Parathyroid adenoma (tissue), 2 donors: Measurements from ENCODE around the gene TRIM8.

Experiments
- H2AFZ ChIP-seq: fragments of 300-600 bp; sonication (generic); one replicate; pipeline ENCODE4 v1.7.0; 2017; ENCODE audit warnings: antibody characterized with exemption, mild to moderate bottlenecking
- H3K27ac ChIP-seq: fragments of 300-600 bp; sonication (generic); one replicate; pipeline ENCODE4 v1.7.0; 2017
- H3K27me3 ChIP-seq: fragments of 300-600 bp; sonication (generic); one replicate; pipeline ENCODE4 v1.7.0; 2017; ENCODE audit warnings: low read length; ENCODE audit not compliant: control insufficient read depth, insufficient read depth
- H3K36me3 ChIP-seq: fragments of 300-600 bp; sonication (generic); one replicate; pipeline ENCODE4 v1.7.0; 2017; ENCODE audit warnings: low read length; ENCODE audit not compliant: control insufficient read depth, insufficient read depth
- H3K4me1 ChIP-seq: fragments of 300-600 bp; sonication (generic); one replicate; pipeline ENCODE4 v1.7.0; 2017; ENCODE audit warnings: control low read depth
- H3K4me2 ChIP-seq: fragments of 300-600 bp; sonication (generic); one replicate; pipeline ENCODE4 v1.7.0; 2017; ENCODE audit warnings: low read length
- H3K4me3 ChIP-seq: fragments of 300-600 bp; sonication (generic); one replicate; pipeline ENCODE4 v1.7.0; 2017; ENCODE audit warnings: low read depth, low read length
- H3K79me2 ChIP-seq: fragments of 300-600 bp; sonication (generic); one replicate; pipeline ENCODE4 v1.7.0; 2017; ENCODE audit warnings: control low read depth
- H3K9ac ChIP-seq: fragments of 300-600 bp; sonication (generic); one replicate; pipeline ENCODE4 v1.7.0; 2017; ENCODE audit warnings: mild to moderate bottlenecking
- H3K9me3 ChIP-seq: fragments of 300-600 bp; sonication (generic); one replicate; pipeline ENCODE4 v1.7.0; 2017; ENCODE audit warnings: low read length; ENCODE audit not compliant: control insufficient read depth
- TF ChIP-seq, protein P1 (sequence below): fragments of 300-600 bp; sonication (generic); IDR thresholded peaks from one replicate; pipeline ENCODE4 v1.7.0; 2017; ENCODE audit warnings: antibody characterized with exemption, mild to moderate bottlenecking
- donor health status: primary hyperparathyroidism.

The TRIM8 gene

DNA sequence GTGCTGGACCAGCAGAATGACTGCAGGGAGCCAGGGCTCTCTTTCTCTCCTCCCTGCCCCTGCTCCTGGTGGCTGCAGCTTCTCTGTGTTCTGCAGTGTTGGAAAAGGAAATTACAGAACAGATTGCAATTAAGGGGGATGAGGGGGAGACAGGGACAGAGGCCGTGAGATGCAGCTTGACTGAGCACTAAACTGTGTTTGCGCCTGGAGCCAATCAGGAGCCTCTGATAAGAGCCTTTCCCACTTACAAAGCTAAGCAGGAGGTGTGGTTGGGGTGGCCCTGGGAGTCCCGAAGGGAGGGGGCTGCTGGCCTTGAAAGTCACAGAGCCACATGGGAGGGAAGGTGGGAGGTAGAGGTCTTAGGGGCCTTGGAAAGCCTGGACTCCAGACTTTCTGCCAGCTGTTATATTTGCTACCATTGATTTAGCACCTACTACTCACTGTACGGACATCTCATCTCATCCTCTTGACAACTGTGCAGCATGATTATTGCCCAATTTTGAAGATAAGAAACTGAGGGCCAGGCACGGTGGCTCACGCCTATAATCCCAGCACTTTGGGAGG is 26.7 kb downstream of the TRIM8 start:
- Histone ChIP-seq H2AFZ (no peak overlapping the region), H3K36me3 (no peaks in the 10 kb centered on the region), H3K4me2 (no peak overlapping the region), H3K79me2 (no peaks in the 10 kb centered on the region), H3K27me3 (no peaks in the 10 kb centered on the region), H3K4me1 (peaks cover 36% of the 10 kb centered on the region), H3K4me3 (no peak overlapping the region), H3K27ac (no peak overlapping the region), H3K9ac (no peak overlapping the region), H3K9me3 (no peaks in the 10 kb centered on the region)
- TF ChIP-seq, protein P1, sequence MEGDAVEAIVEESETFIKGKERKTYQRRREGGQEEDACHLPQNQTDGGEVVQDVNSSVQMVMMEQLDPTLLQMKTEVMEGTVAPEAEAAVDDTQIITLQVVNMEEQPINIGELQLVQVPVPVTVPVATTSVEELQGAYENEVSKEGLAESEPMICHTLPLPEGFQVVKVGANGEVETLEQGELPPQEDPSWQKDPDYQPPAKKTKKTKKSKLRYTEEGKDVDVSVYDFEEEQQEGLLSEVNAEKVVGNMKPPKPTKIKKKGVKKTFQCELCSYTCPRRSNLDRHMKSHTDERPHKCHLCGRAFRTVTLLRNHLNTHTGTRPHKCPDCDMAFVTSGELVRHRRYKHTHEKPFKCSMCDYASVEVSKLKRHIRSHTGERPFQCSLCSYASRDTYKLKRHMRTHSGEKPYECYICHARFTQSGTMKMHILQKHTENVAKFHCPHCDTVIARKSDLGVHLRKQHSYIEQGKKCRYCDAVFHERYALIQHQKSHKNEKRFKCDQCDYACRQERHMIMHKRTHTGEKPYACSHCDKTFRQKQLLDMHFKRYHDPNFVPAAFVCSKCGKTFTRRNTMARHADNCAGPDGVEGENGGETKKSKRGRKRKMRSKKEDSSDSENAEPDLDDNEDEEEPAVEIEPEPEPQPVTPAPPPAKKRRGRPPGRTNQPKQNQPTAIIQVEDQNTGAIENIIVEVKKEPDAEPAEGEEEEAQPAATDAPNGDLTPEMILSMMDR: no peak

DNA sequence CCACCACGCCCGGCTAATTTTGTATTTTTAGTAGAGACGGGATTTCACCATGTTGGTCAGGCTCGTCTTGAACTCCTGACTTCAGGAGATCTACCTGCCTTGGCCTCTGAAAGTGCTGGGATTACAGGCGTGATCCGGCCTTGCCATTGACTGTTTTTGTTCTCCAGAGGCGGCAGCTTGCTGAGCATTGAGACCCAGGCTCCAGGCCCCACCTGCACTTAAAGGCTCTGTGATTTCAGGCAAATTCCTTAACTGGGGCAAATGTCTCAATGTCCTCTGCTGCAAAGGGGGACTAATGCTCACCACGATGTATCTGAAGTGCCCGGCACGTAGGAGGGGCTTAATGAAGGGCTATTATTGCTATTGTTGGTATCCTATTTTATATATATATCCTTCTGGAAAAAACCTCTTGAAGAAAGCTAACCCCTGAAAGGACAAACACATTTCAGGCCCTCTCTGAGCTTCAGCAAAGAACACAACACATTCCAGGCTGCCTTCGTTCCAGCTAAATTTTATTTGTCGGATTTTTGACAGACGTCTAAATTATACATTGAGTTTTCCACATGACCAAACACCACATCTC is 29.0 kb downstream of the TRIM8 start:
- Histone ChIP-seq H3K4me1 (peaks cover 55% of the 10 kb centered on the region), H3K79me2 (no peaks in the 10 kb centered on the region), H3K4me2 (peak overlapping the region; percentile 61), H3K27me3 (no peaks in the 10 kb centered on the region), H3K9ac (no peak overlapping the region), H3K36me3 (no peaks in the 10 kb centered on the region), H3K9me3 (no peaks in the 10 kb centered on the region), H3K4me3 (no peak overlapping the region), H2AFZ (peak overlapping the region; percentile 80), H3K27ac (peak overlapping the region; percentile 85)
- TF ChIP-seq, protein P1: no peak

DNA sequence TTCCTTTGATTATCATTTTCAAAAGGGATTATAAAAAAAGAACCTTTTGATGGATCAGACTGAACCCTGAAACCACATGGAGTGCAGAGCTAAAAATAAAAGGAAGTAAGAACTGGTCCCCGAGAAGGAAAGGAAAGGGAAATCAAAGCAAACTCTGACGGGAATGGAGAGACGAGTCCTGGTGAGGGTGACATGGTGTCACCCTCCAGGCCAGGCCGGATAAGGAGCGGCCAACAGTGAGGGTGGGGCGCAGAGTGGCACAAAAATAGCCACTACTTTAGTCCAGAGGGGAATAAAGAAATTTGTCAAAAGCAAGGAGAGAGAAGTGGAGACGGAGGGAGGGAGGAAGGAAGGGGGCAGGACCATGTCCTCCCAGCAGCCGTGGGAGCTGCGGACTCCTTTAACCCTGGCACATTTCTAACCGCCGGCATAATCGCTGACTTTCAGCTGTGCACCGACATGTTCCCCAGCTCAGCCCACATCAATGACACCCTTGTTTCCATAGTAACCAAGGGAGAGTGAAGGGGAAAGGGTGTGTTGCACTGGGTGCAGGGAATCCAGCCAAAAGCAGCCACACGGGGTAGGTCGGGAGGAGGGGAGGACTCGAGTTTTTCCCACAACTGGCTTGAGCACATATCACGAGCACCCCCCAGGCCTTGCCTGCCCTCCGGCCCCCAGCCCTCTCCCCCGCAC is 29.7 kb downstream of the TRIM8 start:
- peak overlapping the region; percentile 80 for H2AFZ ChIP-seq
- H3K9me3 ChIP-seq: no peaks in the 10 kb centered on the region
- H3K79me2 ChIP-seq: no peaks in the 10 kb centered on the region
- peak overlapping the region; percentile 61 for H3K4me2 ChIP-seq
- no peaks in the 10 kb centered on the region for H3K27me3 ChIP-seq
- peak overlapping the region; percentile 85 for H3K27ac ChIP-seq
- H3K4me3 ChIP-seq: peak overlapping the region; percentile 42
- H3K36me3 ChIP-seq: no peaks in the 10 kb centered on the region
- H3K9ac ChIP-seq: no peak overlapping the region
- peaks cover 60% of the 10 kb centered on the region for H3K4me1 ChIP-seq
- TF ChIP-seq, protein P1: no peak

DNA sequence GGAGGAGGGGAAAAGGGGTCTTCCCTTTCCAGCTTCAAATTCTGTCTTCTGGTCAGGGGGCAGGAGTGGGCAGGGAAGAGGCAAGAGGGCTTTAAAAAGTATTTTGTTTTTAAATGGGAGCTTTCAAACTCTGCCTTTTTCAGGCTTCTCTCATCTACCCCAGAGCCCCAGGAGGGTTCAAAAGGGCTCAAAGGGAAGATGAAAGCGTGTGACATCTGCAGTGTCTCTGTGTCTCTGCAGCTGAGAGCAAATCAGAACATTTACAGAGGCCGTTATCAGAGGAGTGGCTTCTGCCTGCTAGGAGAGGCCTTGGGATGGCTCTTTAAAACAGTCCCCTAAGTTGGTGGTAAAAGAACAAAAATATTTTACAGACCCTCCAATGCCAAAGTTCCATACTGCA is 30.3 kb downstream of the TRIM8 start:
- peaks cover 65% of the 10 kb centered on the region for H3K4me1 ChIP-seq

More for the DNA sequence above, 30.3 kb downstream of the TRIM8 start:
- Histone ChIP-seq H3K79me2 (no peaks in the 10 kb centered on the region), H3K4me3 (no peak overlapping the region), H3K9ac (no peak overlapping the region), H3K27me3 (no peaks in the 10 kb centered on the region), H3K36me3 (no peaks in the 10 kb centered on the region), H3K27ac (peak overlapping the region; percentile 85), H3K9me3 (no peaks in the 10 kb centered on the region), H3K4me2 (peak overlapping the region; percentile 61), H2AFZ (peak overlapping the region; percentile 80)
- TF ChIP-seq, protein P1: no peak
